CD14-positive monocyte (primary cell): Measurements from ENCODE around the gene PARP16. TPM values are rescaled to one million over a fixed set of nuclear protein-coding genes. Genes with fewer than 3 reads are reported as not detected.
"Not testable (repeated sequence)": the region's sequence is repeated elsewhere in the genome, so short reads cannot be mapped to it uniquely, and the experiment has no call there.

Source experiments
- DNase-seq, 3 donors: peaks; one replicate each; pipeline ENCODE4 v3.0.0-alpha.2; 2011 to 2022
- H2AFZ ChIP-seq: 2 replicates; pipeline ENCODE4 v1.6.0; 2012; ENCODE audit warnings: mild to moderate bottlenecking, low read depth, low read length, inconsistent platforms; ENCODE audit not compliant: insufficient read depth, poor library complexity, severe bottlenecking
- H3K27ac ChIP-seq, 2 donors: 1 replicate in 1 of 2; 2 replicates in 1 of 2; pipeline ENCODE4 v1.5.1; 2012 to 2013; ENCODE audit warnings: low read length in 2 of 2, control low read depth in 1 of 2, inconsistent platforms in 1 of 2, low read depth in 1 of 2, mild to moderate bottlenecking in 1 of 2
- H3K27me3 ChIP-seq, 2 donors: one replicate each; pipeline versions ENCODE4 v1.6.0 to v1.6.1; 2011 to 2013; ENCODE audit warnings: low read length in 2 of 2; ENCODE audit not compliant: control insufficient read depth in 2 of 2, insufficient read depth in 2 of 2
- H3K36me3 ChIP-seq, 2 donors: replicated peaks in 1 of 2; 1 replicate in 1 of 2; 2 replicates in 1 of 2; pipeline versions ENCODE4 v1.5.1 to v1.6.1; 2012 to 2013; ENCODE audit warnings: low read length in 2 of 2, control low read depth in 1 of 2, inconsistent platforms in 1 of 2, mild to moderate bottlenecking in 1 of 2; ENCODE audit not compliant: insufficient read depth in 2 of 2, control insufficient read depth in 1 of 2
- H3K4me1 ChIP-seq, 2 donors: 1 replicate in 1 of 2; 2 replicates in 1 of 2; pipeline versions ENCODE4 v1.5.1 to v1.6.1; 2012 to 2013; ENCODE audit warnings: low read length in 2 of 2, control low read depth in 1 of 2, inconsistent platforms in 1 of 2, mild to moderate bottlenecking in 1 of 2, moderate library complexity in 1 of 2; ENCODE audit not compliant: insufficient read depth in 2 of 2, control insufficient read depth in 1 of 2
- H3K4me2 ChIP-seq: replicated peaks from 2 replicates; pipeline ENCODE3; 2012; ENCODE audit warnings: low read length, moderate library complexity, mild to moderate bottlenecking; ENCODE audit not compliant: poor library complexity, severe bottlenecking; ENCODE audit errors: extremely low read depth
- H3K4me3 ChIP-seq, 3 experiments: fragments of 200-600 bp in 1 of 3; sonication (generic) in 1 of 3; replicated peaks in 1 of 3; 1 replicate in 2 of 3; 2 replicates in 1 of 3; pipeline ENCODE4 v1.5.1; 2011 to 2013; ENCODE audit warnings: low read length in 3 of 3, mild to moderate bottlenecking in 3 of 3, control low read depth in 2 of 3, low read depth in 2 of 3, inconsistent platforms in 1 of 3, moderate library complexity in 1 of 3
- H3K79me2 ChIP-seq: 2 replicates; pipeline ENCODE4 v1.6.0; 2012; ENCODE audit warnings: mild to moderate bottlenecking, control low read depth, inconsistent platforms, low read length, moderate library complexity; ENCODE audit not compliant: insufficient read depth
- H3K9ac ChIP-seq: 2 replicates; pipeline ENCODE4 v1.6.0; 2017; ENCODE audit warnings: low read length, mild to moderate bottlenecking; ENCODE audit not compliant: insufficient read depth, poor library complexity, severe bottlenecking
- H3K9me3 ChIP-seq, 2 donors: replicated peaks in 1 of 2; 1 replicate in 1 of 2; 2 replicates in 1 of 2; pipeline versions ENCODE4 v1.5.1 to v1.6.1; 2012 to 2013; ENCODE audit warnings: low read length in 2 of 2, control low read depth in 1 of 2; ENCODE audit not compliant: control insufficient read depth in 1 of 2, insufficient read depth in 1 of 2
- H4K20me1 ChIP-seq: 2 replicates; pipeline ENCODE4 v1.6.0; 2012; ENCODE audit warnings: mild to moderate bottlenecking, low read length, control low read depth, moderate library complexity; ENCODE audit not compliant: insufficient read depth
- H3K27ac Mint-ChIP-seq, 7 donors: one replicate each; pipeline ENCODE4 v1.8.0; 2020; ENCODE audit warnings: mild to moderate bottlenecking in 7 of 7, mixed read lengths in 7 of 7, moderate library complexity in 6 of 7, inconsistent platforms in 2 of 7
- H3K27me3 Mint-ChIP-seq, 3 donors: one replicate each; pipeline ENCODE4 v1.8.0; 2021 to 2022; ENCODE audit warnings: low read depth in 3 of 3, mild to moderate bottlenecking in 3 of 3, mixed read lengths in 3 of 3, moderate library complexity in 3 of 3, inconsistent platforms in 1 of 3
- H3K36me3 Mint-ChIP-seq, 2 donors: one replicate each; pipeline ENCODE4 v1.8.0; 2020; ENCODE audit warnings: mixed read lengths in 2 of 2, inconsistent platforms in 1 of 2, mild to moderate bottlenecking in 1 of 2
- H3K4me1 Mint-ChIP-seq: one replicate; pipeline ENCODE4 v1.8.0; 2020; ENCODE audit warnings: mild to moderate bottlenecking, mixed read lengths
- H3K4me3 Mint-ChIP-seq, 2 donors: one replicate each; pipeline ENCODE4 v1.8.0; 2020; ENCODE audit warnings: mild to moderate bottlenecking in 2 of 2, mixed read lengths in 2 of 2, moderate library complexity in 1 of 2
- H3K9me3 Mint-ChIP-seq, 7 donors: one replicate each; pipeline ENCODE4 v1.8.0; 2020 to 2022; ENCODE audit warnings: mixed read lengths in 7 of 7, mild to moderate bottlenecking in 6 of 7, moderate library complexity in 6 of 7, inconsistent platforms in 2 of 7
- CTCF ChIP-seq: fragments of 200-600 bp; IDR thresholded peaks from one replicate; pipeline ENCODE4 v1.8.0; 2022; ENCODE audit warnings: antibody characterized with exemption, mild to moderate bottlenecking
- WGBS: methylation state at CpG from one replicate; pipeline ENCODE4 v1.1.5; 2013; ENCODE audit warnings: missing lambda C conversion rate; ENCODE audit not compliant: insufficient coverage; 5-methylcytosine and 5-hydroxymethylcytosine counted together
- intact Hi-C, 2 donors: fragments of 100-400 bp; cut with micrococcal nuclease; formaldehyde crosslinking; loops; one replicate each; pipeline versions ENCODE4 v1.15.0 to v1.15.1; 2023
- polyA plus RNA-seq, 3 donors: library from polyadenylated mRNA; depleted of rRNA in 1 of 3; unstranded in 2 of 3; stranded (reverse) in 1 of 3; fragments of 300-500 nt in 2 of 3; fragments of >200 nt in 1 of 3; fragmentation: Illumina TruSeq in 2 of 3; gene quantifications; 1 replicate in 2 of 3; 2 replicates in 1 of 3; pipeline ENCODE4 v1.2.3, GENCODE V29; 2012 to 2021

Gene PARP16
- polyA plus RNA-seq, 3 donors = 4.8 to 6.9 (median 5.7) TPM

DNA sequence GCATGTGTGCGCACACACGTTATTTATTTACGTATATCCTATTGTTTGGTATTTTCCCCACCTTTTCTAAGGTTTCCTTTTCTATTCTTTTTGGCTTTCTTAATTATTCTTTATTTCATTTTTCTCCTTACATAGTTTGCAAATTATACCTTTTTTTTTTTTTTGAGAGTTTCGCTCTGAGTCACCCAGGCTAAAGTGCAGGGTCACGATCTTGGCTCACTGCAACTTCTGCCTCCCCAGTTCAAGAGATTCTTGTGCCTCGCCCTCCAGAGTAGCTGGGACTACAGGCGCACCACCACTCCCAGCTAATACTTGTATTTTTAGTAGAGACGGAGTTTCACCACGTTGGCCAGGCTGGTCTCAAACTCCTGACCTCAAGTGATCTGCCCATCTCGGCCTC, 55.4 kb downstream of the PARP16 start:
- no peaks in the 10 kb centered on the region for H3K4me1 Mint-ChIP-seq
- H3K4me3 Mint-ChIP-seq = no peak overlapping the region
- H3K27me3 ChIP-seq = no peaks in the 10 kb centered on the region
- H3K4me1 ChIP-seq = no peaks in the 10 kb centered on the region
- no peak overlapping the region for H3K27ac ChIP-seq
- no peaks in the 10 kb centered on the region for H3K79me2 ChIP-seq
- H3K4me2 ChIP-seq = no peak overlapping the region
- no peaks in the 10 kb centered on the region for H3K36me3 Mint-ChIP-seq
- no peaks in the 10 kb centered on the region for H3K9me3 ChIP-seq
- H3K27me3 Mint-ChIP-seq = peaks cover 1 to 5% (median 2%) of the 10 kb centered on the region in 3 donors
- H3K9me3 Mint-ChIP-seq = no peaks in the 10 kb centered on the region
- H4K20me1 ChIP-seq = no peaks in the 10 kb centered on the region
- no peak overlapping the region for H2AFZ ChIP-seq
- 92% methylated on average over 4 of the region's 10 CpGs for WGBS
- no peak overlapping the region for H3K4me3 ChIP-seq
- no peak overlapping the region for H3K9ac ChIP-seq
- no peak for TF ChIP-seq CTCF
- H3K27ac Mint-ChIP-seq = peak overlapping the region in 1 of 7 donors; percentile 43
- DNase-seq = no peak
- intact Hi-C loops = no loop called here
- no peaks in the 10 kb centered on the region for H3K36me3 ChIP-seq

DNA sequence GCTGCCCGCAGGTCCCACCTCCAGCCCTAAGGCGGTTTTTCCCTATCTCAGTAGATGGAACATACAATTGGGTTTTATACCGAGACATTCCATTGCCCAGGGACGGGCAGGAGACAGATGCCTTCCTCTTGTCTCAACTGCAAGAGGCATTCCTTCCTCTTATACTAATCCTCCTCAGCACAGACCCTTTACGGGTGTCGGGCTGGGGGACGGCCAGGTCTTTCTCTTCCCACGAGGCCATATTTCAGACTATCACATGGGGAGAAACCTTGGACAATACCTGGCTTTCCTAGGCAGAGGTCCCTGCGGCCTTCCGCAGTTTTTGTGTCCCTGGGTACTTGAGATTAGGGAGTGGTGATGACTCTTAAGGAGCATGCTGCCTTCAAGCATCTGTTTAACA, 59.8 kb downstream of the PARP16 start:
- H3K9me3 ChIP-seq, H3K4me3 ChIP-seq, H3K4me3 Mint-ChIP-seq, H3K9ac ChIP-seq, H3K79me2 ChIP-seq, H3K27ac Mint-ChIP-seq, H3K4me2 ChIP-seq, DNase-seq, H3K27me3 ChIP-seq, H3K4me1 ChIP-seq, H3K27ac ChIP-seq, intact Hi-C loops, H3K27me3 Mint-ChIP-seq, H4K20me1 ChIP-seq, H3K36me3 Mint-ChIP-seq, H3K4me1 Mint-ChIP-seq, H2AFZ ChIP-seq, H3K36me3 ChIP-seq, H3K9me3 Mint-ChIP-seq: not testable (repeated sequence)
- no CpG with 5 or more reads among the region's 10 CpGs for WGBS
